Measurements from ENCODE around the gene ZNF503.

ZNF503 gene

DNA sequence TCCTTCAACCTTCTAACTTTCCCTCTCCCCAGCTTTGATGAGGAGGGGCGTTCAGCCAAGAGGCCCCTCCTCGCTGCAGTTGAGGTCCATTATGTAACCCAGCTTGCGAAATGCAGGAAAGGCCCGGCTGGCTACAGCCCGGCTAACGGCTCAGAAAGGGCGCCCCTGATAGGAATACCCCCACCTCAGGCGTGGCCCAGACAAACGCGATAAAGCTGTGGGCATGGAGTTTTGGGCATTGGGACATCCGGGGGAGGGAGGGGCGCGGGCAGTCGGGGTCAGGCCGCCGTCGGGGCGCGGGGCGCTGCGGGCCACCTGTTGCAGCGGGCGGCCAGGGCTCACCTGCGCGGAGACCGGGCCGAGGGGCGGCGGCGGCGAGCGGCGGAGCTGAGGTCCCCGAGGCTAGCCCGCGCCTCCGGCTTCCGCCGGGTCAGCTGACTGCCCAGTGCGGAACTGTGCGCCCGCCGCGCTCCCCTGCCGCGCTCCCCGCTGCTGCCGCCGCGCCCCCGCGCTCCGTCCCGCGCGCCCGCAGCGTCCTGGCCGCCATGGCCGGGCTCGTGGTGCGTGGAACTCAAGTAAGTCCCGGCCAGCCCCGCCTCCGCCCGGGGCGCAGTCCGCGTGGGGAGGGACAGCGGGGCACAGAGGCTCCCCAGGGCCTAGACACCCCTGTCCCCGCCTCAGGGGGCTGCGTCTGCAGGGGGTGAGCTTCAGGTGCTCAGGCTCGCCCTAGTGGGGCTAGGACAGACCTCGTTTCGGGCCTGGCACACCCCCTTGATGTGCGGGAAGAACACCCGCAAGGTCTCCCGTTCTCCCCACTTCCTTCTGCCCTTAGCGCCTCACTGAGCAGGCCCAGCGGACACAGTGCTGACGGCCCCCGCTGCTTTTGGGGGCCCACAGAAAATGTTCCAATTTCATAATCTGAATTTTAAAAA, 29.9 kb upstream of the ZNF503 start, which contains the start of gene LRMDA:
Gene LRMDA, plus strand, starts transcription at position 445 of the 932 bp plus-strand sequence.
- no peak for DNase-seq

DNA sequence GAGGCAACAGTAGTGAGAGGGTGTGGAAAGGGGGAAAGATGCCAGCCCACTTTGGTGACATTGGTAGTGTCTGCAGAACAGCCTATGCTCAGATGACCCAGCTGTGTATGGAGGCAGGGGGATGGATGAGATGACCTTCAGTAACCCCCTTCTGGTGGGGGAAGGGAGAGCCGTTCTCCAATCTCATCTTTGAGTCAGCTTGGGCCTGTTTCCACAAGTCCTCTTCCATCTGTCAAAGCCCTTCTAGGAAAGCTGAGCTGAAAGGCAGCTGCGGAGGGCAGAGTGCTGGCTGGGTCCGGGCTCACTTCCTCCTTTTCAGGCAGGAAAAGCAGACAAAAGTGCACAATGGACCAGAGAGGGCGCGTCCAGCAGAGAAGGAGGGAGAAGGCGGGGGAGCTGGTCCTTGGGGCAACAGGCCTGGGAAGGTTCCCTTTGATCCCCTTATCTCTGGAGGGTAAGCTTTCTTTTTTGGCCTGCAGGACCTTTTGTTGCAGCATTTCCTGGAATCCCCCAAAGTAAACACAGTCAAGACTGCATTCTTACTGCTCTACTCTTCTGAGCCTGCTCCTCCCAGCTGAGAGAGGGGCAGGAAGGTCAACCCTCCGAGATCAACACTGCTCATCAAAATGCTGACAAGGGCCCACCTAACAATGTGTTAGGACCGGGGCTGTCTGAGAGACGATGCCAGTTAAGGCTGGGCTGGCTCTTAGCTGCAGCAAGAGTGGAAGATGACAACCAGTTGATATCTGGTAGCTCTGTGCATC, 28.6 kb upstream of the ZNF503 start:
- peak; percentile 5 for DNase-seq

DNA sequence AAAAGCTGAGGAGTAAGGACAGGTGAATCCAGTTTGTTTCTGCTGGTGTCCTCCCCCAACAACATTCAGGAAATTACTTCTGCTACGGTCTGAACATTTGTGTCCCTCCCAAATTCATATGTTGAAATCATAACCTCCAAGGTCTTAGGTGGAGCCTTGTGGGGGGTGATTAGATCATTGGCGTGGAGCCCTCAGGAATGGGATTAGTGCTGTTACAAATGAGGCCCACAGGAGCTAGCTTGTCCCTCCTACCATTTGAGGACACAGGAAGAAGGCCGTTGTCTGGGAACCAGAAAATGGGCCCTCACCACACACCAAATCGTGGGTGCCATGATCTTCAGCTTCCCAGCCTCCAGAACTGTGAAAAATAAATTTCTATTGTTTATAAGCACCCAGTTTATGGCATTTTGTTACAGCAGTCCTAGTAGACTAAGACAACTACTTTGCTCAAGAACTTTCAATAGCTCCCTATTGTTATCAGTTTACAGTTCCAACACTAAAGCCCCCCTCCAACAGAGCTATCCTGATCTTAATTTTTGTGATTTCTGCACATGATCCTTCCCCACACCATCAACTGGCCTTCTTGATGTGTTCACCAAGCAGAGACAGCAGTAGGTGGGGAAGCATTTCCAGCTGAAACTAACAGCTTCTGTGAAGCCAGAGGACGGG, 27.7 kb upstream of the ZNF503 start:
- DNase-seq = no peak

DNA sequence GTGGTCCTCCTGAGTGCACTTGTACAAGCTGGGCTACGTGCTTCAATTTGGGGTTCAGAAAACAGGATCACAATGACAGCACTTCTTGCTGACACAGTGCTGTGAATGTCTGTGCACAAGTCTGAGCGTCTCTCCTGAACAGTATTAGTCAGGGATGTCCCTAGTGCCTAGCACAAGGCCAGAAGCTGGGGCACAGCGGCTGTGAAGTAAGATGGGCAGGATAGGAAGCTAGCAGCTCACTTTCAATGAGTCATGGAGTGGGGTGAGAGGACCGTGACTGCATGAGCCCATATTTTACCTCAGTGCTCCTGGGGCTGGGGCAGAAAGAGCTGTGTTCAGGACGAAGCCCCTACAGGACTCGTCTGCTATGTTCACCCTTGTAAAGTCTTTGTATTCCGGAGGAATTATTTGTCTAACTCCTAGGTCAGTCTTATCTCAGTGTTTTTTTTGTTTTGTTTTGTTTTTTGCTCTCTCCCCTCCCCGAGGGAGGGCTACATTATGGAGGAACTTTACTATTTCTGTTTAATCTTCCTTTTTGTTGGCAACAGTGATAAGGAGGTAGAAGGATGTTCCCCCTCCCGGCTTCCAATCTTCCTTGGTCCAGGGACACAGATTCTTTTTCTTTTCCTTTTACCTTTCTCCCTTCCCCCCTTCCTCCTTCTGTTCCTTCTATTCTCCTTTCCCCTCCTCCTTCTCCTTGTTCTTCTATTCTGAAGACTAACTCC, 27.0 kb upstream of the ZNF503 start:
- DNase-seq = no peak

DNA sequence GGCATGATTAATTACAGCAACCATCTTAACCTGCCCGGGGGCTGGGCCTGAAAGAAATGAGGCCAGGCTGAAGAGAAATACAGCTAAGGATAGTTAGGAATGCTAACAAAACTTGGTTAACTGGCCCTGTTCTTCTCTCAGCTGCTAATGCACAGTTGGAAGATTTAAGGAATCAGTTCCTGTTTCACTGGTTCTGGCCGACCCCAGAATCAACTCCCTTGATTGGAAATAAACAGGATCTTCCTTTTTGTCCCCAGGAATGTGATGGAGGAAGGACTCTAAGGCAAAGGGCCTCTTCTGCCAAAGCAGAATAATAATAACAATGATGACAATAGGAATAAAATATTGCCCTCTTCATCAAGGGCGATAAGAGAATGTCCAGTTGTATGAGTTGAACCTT, 26.4 kb upstream of the ZNF503 start:
- DNase-seq = no peak

DNA sequence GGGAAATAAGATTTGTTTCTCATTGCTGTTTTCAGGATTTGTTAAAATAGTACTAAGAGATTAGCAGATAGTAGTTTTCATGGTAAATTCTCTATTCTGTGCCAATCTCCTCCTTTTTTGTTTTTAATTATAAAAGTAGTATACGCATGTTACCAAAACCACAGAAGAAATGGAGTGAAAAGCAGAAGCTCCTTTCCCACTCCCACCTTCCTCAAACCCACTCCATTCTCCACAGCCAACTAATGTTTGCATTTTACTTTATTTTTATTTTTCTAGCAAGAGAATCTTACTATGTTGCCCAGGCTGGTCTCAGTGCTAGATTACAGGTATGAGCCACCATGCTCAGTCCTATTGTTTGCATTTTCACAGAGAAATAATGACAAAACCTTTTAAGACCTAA, 25.3 kb upstream of the ZNF503 start:
- no peak for DNase-seq

DNA sequence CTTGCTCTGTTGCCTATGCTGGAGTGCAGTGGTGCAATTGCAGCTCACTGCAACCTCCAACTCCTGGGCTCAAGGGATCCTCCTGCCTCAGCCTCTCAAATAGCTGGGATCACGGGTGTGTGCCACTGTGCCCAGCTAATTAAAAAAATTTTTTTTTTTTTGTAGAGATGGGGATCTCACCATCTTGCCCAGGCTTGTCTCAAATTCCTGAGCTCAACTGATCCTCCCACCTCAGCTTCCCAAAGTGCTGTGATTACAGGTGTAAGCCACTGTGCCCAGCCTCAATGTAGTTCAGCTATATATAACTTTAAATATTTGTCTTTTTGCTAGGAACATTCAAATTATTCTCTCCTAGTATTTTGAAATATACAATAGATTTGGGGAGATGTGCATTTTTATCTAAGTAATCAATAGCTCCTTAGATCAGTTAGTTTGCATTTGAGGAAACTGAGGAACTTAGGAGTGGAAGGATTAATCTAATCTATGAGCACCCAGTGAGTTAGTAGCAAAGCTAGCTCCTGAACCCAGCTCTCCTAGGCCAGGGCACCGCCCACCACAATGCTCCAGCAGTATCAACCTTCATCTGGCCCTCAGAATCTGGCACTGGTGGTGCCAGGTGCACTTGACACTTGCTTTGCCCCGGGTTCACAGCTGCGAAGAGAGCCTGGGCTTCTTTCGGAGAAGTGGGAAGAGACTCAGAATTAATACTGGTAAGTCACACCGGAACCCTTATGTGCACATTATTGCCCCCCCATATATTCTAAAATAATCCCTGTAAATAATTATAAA, 23.9 kb upstream of the ZNF503 start:
- DNase-seq = no peak

DNA sequence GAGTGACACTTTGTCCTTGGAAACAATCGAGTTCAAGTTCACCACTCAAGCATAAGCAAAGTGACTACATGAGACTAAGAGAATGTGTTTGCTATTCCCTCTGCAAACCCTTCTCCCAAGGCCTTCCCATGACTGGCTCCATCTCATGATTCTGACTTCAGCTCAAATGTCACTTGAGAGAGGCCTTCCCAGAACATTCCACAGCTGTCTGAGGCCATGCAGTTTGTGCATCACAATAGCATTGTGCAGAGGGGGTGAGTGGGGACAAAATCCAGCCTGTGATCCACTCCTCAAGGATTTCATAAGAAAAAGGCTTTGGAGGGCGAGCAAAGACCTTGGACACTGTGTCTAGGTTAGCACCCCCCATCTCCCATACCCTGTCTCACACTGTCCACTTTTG, 23.0 kb upstream of the ZNF503 start:
- DNase-seq = no peak

DNA sequence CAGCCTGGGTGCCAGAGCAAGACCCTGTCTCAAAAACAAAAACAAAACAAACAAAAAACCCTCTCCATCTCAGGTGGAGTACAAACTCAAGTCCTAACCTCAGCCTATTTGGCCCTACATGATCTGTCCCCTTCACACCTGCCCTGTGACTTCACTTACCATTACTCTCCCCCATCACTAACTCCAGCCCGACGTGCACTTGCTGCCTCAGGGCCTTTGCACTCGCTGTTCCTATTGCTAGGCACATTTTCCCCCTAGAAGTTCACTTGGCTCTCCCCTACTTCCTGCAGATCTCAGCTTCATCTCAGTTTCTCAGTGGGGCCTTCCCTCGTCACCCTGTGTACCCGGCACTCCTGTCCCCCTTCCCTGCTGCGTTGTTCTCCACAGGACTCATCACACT, 21.3 kb upstream of the ZNF503 start:
- no peak for DNase-seq

DNA sequence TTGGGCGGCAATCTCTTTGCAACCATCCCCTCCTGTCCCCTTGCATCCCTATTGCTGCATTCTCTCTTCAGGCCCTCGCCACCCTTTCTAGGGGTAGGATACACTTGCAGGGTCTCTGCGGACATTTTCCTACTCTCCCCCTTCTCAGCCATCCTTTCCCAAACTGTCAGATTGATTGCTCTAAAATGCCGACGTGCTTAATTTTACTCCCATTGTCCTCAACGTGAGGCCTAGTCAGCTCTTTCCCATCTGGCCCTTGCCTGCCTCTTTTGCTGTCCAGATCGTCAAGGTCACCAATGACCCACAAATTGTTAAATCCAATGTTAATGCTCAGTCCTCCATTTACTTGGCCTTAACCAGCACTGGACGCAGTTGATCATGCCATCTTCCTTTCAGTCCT, 17.1 kb upstream of the ZNF503 start:
- no peak for DNase-seq

DNA sequence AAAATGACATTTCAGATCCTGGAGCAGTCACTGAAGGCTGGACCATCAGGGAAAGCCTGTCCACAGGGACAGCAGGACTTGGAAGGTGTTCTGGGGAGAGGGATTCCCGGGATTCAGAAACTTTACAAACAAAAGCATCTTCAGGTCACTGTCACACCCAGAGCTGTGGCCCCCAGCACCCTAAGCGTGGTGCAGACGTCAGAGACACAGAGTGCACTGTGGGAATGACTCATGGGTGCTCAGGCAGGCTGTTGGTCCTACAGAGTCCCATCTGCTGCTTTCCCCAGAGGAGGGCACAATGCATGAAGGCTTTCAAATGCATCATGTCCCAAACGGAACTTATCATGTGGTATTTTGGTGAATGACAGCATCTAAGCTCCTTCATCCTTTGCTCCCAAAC, 16.7 kb upstream of the ZNF503 start:
- DNase-seq = no peak

DNA sequence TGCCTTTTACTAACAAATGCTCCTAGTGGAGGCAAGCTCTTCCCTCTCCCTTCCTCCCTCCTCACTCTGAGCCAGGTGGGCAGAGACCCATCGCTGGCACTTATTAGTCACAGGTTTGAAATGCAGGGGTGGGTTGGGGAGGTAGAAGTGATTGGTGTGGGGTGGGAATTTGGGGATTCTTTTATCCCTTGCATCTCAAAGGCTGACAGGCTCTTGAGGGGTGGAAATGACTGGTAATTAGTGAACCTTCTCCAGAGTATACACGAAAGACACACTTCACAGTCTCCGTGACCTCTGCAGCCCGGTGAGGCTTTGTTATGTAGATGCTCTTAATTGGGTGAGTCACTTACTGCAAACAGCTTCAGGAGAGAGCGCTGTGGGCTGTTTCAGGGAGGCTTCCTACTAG, 16.0 kb upstream of the ZNF503 start:
- no peak for DNase-seq

DNA sequence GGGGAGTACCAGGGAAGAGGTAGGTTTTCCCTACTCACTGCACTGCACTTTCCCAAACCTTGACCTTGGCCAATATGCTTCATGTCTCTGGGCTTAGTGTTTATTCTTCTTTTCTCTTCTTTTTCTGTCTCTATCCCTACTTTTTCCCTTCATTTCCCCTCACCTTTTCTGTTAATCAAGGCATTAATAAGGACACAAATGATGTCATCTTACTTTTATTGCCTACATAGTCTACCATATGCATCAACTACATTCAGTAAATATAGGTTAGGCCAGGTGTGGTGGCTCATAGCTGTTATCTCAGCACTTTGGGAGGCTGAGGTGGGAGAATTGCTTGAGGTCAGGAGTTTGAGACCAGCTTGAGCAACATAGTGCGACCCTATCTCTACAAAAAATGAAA, 13.0 kb upstream of the ZNF503 start:
- no peak for DNase-seq

DNA sequence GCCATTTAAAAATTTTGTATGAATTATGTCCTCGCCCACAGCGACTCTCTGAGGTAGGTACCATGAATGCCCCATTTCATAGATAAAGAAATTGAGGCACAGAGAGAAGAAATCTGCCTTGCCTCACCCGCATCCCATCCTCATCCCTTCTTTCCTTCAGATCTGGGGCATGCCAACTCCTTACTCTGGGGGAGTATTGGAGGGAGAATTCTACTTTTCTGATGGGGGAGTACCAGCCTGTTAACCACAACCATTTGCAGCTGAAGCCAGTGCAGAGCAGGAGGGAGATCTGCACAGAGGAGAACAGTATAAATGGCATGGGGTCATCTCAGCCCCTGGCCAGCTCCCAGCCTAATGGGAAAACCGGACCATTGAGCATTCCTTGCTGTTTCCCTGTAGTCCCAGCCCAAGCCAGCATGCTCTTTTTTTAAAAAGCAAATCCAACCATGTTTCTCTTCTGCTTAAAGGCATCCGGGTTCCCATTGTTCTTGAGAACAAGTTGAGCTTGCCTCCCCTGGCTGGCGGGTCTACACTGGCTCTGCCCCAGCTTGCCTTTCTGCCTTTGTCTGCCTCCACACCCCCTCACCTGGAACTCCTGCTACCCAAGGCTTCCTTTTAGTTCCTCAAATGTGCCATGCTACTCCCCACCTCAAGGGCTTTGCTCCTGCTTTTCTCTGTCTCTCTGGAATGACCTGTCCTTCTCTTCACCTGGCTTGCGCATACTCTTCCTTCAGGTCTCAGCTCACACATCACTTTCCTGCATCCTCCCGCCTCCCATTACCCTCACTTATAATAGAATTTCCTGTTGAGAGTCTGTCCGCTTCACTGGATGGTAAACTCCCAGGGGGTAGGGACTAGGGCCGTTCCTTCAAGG, 8.8 kb upstream of the ZNF503 start:
- no peak for DNase-seq

DNA sequence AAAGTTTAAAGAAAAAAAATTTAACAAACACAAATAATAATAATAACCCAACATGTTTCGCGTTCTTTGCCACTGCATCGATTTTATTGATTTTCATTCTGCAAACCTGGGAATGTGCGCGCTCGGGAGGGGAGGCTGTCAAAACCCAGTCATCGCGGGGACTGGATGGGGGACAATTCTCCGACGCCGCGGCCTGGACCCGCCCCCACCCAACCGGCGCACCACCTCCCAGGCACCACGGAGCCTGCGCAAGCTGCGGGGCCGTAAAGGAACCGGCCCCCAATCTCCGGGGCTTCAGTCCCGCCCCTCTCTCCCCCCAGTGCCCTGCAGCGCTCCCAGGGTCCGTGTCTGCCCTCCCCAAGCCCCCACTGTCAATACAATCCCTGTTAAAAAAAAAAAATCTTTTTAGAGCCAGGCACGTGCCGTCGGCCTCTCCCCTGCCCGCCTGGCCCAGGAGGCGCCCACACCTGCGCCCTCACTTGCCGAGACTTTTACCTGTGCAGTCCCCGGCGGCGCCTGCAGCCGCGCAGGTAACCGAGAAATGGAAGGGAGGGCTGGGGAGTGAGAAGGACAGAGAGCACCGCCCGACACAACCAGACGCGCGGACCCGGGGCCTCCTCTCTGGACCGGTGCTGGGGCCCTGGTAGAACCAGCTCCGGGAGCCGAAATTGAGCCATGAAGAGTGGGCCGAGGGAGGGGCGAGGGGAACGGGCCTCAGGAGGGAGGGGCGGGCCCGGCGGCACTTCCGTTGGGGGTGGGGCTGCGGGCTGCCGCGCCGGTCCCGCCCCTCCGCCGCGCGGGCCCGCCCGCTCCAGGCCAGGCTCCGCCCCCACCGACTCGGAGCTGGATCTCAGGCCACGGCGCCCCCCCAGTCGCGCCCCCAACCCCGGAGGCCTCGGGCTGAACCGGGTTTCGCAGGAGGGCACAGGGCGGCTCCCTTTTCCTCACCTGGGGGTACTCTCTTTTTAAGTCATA, 7.6 kb upstream of the ZNF503 start:
- peak; percentile 21 for DNase-seq

DNA sequence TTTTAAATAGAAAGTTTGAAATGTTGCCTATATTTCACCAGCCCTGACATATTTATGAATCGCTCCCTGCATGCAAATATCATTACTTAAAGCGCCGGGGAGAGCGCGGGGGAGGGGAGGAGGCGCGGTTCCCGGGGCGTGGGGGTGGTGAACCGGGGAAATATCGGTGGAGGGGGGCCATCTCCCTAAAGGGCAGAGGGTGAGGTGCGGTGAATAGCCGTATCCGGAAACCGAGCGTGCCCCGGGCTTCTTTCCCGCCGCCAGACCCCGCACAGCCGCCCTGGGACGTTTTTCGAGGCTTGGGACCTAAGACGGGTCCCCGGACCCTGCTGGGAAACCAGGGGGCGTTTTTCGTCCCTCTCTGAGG, 6.9 kb upstream of the ZNF503 start:
- DNase-seq = no peak

DNA sequence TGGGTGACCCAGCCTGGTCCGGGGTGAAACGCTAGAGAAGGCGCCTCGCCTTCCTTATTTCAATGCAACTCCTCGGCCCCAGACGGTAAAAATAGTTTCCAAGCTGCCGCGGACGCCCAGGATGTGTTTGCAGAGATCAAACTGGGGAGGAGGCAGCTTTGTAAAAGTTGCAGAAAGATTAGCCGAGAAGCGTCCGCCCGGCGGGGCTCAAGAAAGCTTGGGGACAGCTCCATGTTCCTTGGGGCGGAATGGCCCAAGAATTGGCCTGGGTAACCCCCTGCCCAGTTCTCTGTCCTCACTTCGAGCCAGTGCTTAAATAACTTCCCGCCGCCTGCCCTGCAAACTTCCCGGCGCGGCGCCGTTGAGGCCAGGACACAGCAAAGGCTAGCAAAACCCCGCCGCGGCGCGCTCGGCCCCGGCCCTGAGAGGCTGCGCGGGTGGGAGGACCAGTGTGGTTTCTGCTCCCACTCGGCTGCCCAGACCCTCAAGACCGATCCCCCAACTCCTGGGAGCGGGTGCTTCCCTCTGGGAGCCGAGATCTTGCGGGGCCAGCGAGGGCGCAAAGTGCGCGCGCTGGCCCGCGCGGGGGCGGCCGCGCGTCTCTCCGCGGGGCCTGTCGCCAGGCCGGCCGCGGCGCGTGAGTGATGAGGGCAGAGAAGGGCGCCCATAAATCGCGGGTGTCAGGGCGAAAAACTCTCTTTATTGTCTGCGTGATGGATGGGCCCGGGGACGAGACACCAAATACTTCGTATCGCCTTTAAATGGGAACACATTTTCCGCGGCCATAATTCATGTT, 6.3 kb upstream of the ZNF503 start:
- DNase-seq = no peak

DNA sequence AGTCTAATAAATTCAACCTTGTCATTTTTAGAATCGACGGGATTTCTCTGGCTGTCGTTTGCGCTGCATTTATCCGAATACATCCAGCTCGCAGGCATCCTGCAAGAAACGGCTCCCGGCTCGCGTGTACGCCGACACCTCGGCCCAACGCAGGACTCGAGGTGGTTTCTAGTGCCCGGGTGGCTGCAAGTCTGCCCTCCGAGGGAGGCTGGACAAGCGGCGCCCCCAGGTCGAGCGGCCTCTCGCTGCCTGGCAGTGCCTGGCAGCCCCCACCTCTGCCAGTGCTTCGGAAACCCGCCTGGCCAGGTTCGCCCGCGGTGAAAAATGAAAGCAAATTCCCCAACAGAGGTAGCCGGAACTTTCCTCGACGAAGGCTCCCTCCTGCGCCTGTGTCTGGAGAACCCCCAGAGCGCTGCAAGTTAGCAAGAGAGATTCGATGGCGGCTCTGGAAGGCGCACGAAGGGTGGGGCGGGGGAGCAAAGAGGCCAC, 5.7 kb upstream of the ZNF503 start:
- no peak for DNase-seq
